ENCODE results near the gene EXOSC7. TPM values are rescaled to one million over a fixed set of nuclear protein-coding genes. Genes with fewer than 3 reads are reported as not detected.
A peak's percentile ranks its signal among the peaks of the same experiment; 100 is the strongest.

The EXOSC7 gene
- total and polyA plus RNA-seq, 12 donors: 68.9 to 214 (median 81.6) TPM

GRCh38 chr3:45023675-45024074 lies 47.6 kb downstream of the EXOSC7 start:
- intact Hi-C loops (cut with DNase I): loop anchor here in 1 of 2 donors (10.0 kb wide), 1 partner anchor 49 kb away; the partner anchor contains the start of genes EXOSC7 and ZDHHC3
- H3K9me3 ChIP-seq (replicated peaks in 1 of 3): no peaks in the 10 kb centered on the region

DNA sequence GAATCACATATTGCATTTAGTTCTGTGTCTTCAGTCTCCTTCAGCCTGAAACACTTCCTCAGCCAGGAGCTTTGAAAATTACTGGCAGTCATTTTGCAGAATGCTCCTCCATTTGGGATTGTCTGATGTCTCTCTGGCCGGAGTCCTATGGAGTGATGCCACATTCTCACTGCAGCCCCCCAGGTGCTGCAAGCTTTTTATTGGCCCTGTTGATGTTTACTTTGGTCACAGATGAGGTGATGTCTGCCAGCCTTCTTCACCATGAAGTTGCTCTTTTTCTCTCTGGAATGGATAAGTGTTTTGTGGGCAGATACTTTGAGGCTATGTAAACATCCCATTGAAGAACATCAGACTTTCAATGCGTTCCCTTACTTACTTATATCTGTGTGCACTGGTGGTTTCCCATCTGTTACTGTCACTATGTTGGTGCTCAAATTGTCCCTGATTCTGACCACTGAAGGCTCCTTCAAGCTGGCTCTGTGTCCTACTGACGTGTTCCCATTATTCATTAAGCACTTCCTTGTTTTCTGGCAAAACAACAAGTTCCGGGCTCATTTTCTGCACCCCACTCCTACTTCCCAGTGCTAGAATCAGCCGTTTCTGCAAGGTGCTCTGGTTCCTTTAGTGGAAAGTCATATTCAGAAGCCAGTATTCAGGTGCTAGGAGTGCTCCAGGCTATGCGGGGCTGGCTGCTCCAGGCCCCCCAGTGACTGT lies 48.7 kb downstream of the EXOSC7 start:
- TF ChIP-seq POLR2A (IDR thresholded peaks at IDR 0.05): no peak
- TF ChIP-seq, protein P1, sequence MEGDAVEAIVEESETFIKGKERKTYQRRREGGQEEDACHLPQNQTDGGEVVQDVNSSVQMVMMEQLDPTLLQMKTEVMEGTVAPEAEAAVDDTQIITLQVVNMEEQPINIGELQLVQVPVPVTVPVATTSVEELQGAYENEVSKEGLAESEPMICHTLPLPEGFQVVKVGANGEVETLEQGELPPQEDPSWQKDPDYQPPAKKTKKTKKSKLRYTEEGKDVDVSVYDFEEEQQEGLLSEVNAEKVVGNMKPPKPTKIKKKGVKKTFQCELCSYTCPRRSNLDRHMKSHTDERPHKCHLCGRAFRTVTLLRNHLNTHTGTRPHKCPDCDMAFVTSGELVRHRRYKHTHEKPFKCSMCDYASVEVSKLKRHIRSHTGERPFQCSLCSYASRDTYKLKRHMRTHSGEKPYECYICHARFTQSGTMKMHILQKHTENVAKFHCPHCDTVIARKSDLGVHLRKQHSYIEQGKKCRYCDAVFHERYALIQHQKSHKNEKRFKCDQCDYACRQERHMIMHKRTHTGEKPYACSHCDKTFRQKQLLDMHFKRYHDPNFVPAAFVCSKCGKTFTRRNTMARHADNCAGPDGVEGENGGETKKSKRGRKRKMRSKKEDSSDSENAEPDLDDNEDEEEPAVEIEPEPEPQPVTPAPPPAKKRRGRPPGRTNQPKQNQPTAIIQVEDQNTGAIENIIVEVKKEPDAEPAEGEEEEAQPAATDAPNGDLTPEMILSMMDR (IDR thresholded peaks at IDR 0.05): no peak
- H3K4me3 ChIP-seq: no peak overlapping the region
- intact Hi-C loops (cut with DNase I): loop anchor here in 1 of 2 donors (10.0 kb wide), 1 partner anchor 50 kb away; the partner anchor contains the start of genes EXOSC7 and ZDHHC3
- peak overlapping the region in 2 of 5 donors; percentile 46 to 81 for H3K27ac ChIP-seq
- no peaks in the 10 kb centered on the region for H3K9me3 ChIP-seq (replicated peaks in 1 of 3)
- peaks cover 0 to 38% of the 10 kb centered on the region in 2 donors for H3K4me1 ChIP-seq (replicated peaks in 1 of 2)
- no peaks in the 10 kb centered on the region for H3K36me3 ChIP-seq (replicated peaks in 1 of 2)
- no peak for DNase-seq
- H3K27me3 ChIP-seq: no peaks in the 10 kb centered on the region
- WGBS, 4 donors: 55 to 61% (median 57%) methylated on average over 6 of the region's 6 CpGs

More at GRCh38 chr3:45023675-45024074, 47.6 kb downstream of the EXOSC7 start:
- WGBS, 4 donors: 66 to 76% (median 71%) methylated on average over 3 of the region's 3 CpGs
- H3K4me1 ChIP-seq (replicated peaks in 1 of 2): peaks cover 0 to 32% of the 10 kb centered on the region in 2 donors
- H3K4me3 ChIP-seq: no peak overlapping the region
- H3K27ac ChIP-seq: no peak overlapping the region
- TF ChIP-seq POLR2A (IDR thresholded peaks at IDR 0.05): no peak
- TF ChIP-seq, protein P1 (IDR thresholded peaks at IDR 0.05): no peak
- no peaks in the 10 kb centered on the region for H3K27me3 ChIP-seq
- DNase-seq: no peak
- no peaks in the 10 kb centered on the region for H3K36me3 ChIP-seq (replicated peaks in 1 of 2)

DNA sequence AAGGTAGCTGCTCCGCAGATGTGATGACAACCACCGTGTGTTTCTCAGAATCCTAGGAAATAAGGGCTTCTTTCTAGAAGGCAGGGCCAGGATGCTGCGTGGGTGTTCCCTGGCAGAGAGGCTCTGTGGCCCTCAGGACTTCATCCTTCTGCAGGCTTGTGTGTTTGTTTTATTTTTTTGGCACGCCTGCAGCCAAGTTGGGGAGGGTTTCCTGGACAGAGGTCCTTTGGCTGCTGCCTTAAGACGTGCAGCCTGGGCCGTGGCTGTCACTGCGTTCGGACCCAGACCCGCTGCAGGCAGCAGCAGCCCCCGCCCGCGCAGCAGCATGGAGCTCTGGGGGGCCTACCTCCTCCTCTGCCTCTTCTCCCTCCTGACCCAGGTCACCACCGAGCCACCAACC lies 50.0 kb downstream of the EXOSC7 start, which contains the start of gene CLEC3B:
CLEC3B (plus strand) TSS at position 266 of the 400 bp plus-strand sequence; CDS start at position 326, 60 bp downstream.
- peaks cover 0 to 38% of the 10 kb centered on the region in 2 donors for H3K4me1 ChIP-seq (replicated peaks in 1 of 2)
- intact Hi-C loops (cut with DNase I): loop anchor here in 1 of 2 donors (10.0 kb wide), 1 partner anchor 51 kb away; the partner anchor contains the start of genes EXOSC7 and ZDHHC3
- peak within 1 kb of the TSS in 1 of 4 donors; percentile 26 for H3K4me3 ChIP-seq
- no peaks in the 10 kb centered on the region for H3K27me3 ChIP-seq
- WGBS, 4 donors: 26 to 43% (median 29%) methylated on average over 12 to 13 of the region's 13 CpGs
- H3K36me3 ChIP-seq (replicated peaks in 1 of 2): no peaks in the 10 kb centered on the region
- TF ChIP-seq, protein P1 (IDR thresholded peaks at IDR 0.05): no peak
- no peak for TF ChIP-seq POLR2A (IDR thresholded peaks at IDR 0.05)
- peak within 1 kb of the TSS in 2 of 5 donors; percentile 46 to 81 for H3K27ac ChIP-seq
- H3K9me3 ChIP-seq (replicated peaks in 1 of 3): no peaks in the 10 kb centered on the region
- DNase-seq: peak in 6 of 7 donors; percentile 36 to 82 (median 62)

- DNase-seq: peak in 6 of 7 donors; percentile 45 to 78 (median 56)
- Histone ChIP-seq H3K9me3 (replicated peaks in 1 of 3) (no peaks in the 10 kb centered on the region), H3K27me3 (no peaks in the 10 kb centered on the region), H3K36me3 (replicated peaks in 1 of 2) (no peaks in the 10 kb centered on the region), H3K4me1 (replicated peaks in 1 of 2) (peaks cover 0 to 38% of the 10 kb centered on the region in 2 donors), H3K27ac (peak overlapping the region in 2 of 5 donors; percentile 42 to 81), H3K4me3 (peak overlapping the region in 1 of 4 donors; percentile 26)
- no peak for TF ChIP-seq POLR2A (IDR thresholded peaks at IDR 0.05)
- TF ChIP-seq, protein P1 (IDR thresholded peaks at IDR 0.05): no peak
- intact Hi-C loops (cut with DNase I): loop anchor here in 1 of 2 donors (10.0 kb wide), 1 partner anchor 52 kb away; the partner anchor contains the start of genes EXOSC7 and ZDHHC3
- WGBS, 4 donors: 33 to 68% (median 41%) methylated on average over 4 of the region's 4 CpGs
These were observed 50.9 kb downstream of the EXOSC7 start for GRCh38 chr3:45026957-45027356.

Data from adrenal gland (tissue), 12 donors.